Astrocyte of the cerebellum (primary cell): Measurements from ENCODE around the gene ATP2B3.

Experiments used
- DNase-seq: peaks from one replicate; pipeline ENCODE4 v3.0.0-alpha.2; 2011; ENCODE audit warnings: low read depth
- H3K4me3 ChIP-seq: 2 replicates; pipeline ENCODE4 v1.5.1; 2011; ENCODE audit warnings: mild to moderate bottlenecking, low read depth, low read length, moderate library complexity
- in situ Hi-C: cut with HindIII; loops from 2 replicates; pipeline ENCODE4 v1.10.0; 2017; ENCODE audit warnings: low sequenced_read_pairs
- TF ChIP-seq, protein P1 (sequence below): IDR thresholded peaks from 2 replicates; pipeline ENCODE4 v1.5.1; 2012; ENCODE audit warnings: low read length, low read depth, moderate library complexity, mild to moderate bottlenecking; ENCODE audit errors: missing control alignments

ATP2B3 gene

DNA sequence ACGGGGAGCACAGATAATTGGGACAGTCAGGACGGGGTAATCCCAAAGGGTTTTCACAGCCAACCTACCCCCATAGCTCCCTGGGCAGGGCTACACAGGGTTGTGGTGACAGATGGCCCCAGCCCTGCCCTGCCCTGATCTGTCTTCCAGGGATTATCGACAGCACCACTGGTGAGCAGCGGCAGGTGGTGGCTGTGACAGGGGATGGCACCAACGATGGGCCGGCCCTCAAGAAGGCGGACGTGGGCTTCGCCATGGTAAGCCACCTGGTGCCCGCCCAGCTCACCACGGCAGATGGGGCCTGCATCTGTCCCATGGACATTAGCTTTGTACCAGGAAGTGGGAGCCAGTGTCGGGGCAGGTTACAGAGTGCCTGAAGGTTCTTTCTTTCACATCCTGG lies 39.3 kb downstream of the ATP2B3 start:
- no peak for DNase-seq
- in situ Hi-C loops: no loop called here
- TF ChIP-seq, protein P1, sequence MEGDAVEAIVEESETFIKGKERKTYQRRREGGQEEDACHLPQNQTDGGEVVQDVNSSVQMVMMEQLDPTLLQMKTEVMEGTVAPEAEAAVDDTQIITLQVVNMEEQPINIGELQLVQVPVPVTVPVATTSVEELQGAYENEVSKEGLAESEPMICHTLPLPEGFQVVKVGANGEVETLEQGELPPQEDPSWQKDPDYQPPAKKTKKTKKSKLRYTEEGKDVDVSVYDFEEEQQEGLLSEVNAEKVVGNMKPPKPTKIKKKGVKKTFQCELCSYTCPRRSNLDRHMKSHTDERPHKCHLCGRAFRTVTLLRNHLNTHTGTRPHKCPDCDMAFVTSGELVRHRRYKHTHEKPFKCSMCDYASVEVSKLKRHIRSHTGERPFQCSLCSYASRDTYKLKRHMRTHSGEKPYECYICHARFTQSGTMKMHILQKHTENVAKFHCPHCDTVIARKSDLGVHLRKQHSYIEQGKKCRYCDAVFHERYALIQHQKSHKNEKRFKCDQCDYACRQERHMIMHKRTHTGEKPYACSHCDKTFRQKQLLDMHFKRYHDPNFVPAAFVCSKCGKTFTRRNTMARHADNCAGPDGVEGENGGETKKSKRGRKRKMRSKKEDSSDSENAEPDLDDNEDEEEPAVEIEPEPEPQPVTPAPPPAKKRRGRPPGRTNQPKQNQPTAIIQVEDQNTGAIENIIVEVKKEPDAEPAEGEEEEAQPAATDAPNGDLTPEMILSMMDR: no peak
- no peak overlapping the region for H3K4me3 ChIP-seq

DNA sequence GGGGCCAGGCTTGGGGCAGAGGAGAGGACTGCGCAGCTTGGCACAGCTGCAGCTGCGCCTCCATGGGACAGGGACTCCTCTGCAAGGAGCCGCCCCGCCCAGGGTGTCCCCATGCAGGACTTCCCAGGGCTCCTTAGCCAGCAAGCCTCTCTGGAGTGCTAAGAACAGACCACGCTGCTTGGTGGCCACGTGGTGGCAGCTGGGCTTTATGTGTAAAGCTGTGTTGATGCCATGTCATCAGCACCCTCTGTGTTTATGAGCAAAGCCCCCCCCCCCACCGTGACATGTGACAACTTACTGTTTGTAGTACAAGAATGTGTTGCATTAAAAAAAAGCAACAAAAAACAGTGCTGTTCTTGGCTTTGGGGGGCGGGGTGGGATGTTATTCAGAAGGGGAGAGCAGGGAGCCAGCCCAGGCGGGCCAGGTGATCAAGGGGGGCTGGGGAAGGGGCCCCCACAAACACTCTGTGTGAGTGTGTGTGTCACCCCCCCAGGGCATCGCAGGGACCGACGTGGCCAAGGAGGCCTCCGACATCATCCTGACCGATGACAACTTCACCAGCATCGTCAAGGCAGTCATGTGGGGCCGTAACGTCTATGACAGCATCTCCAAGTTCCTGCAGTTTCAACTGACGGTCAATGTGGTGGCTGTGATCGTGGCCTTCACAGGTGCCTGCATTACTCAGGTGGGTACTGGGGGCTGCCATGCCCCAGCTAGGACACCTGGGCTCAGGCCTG lies 40.3 kb downstream of the ATP2B3 start:
- TF ChIP-seq, protein P1: no peak
- DNase-seq: no peak
- in situ Hi-C loops: no loop called here
- H3K4me3 ChIP-seq: no peak overlapping the region

DNA sequence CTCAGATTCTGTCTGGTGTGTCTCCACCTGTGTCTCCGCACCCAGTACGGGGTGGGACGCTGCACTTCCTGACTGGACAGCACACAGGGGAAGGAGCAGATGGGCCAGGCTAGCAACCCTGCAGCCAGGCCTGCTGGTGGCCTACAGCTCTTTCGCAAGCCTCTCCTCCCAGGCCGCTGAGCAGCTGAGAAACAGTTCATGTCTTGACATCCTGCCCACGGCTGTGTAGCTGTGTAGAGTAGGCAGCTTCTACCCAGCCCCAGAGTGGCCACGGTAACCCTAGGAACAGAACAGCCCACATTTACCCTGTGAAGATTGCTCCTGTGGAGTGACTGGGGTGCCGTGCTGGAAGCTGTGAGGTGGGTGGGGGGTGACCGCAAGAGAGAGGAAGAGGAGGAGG lies 42.6 kb downstream of the ATP2B3 start:
- in situ Hi-C loops: no loop called here
- DNase-seq: no peak
- TF ChIP-seq, protein P1: no peak
- H3K4me3 ChIP-seq: no peak overlapping the region

DNA sequence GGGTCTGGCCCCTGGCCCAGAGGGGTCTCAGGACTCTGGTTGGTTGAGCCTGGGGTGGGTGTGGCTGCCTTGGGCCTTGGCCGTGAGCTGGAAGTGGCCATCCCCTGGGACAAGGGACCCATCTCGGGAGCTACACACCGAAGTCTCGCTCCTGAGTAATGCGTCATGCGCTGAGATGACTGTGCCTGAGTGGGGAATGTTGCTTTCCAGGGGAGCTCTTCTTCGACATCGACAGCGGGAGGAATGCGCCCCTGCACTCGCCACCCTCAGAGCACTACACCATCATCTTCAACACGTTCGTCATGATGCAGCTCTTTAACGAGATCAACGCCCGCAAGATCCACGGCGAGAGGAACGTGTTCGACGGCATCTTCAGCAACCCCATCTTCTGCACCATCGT lies 43.0 kb downstream of the ATP2B3 start:
- DNase-seq: no peak
- H3K4me3 ChIP-seq: no peak overlapping the region
- TF ChIP-seq, protein P1: no peak
- in situ Hi-C loops: no loop called here

DNA sequence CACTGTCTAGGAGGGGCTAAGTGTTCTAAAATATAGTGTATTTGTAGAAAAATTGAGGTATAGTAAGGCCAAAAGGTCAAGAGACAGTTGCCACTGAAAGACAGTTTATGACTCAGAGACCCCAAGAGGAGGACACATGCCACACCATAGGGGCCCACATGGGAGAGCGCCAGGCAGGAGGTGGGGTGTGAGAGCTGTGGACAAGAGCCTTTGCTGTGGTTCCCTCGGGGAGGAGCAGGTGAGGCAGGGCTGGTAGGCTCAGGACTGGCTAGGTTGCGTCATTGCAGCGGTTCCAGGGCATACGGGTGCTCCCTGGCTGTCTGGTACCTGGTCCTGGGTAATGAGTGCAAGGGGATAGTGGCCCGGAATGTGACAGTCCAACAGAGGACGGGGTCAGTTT lies 43.9 kb downstream of the ATP2B3 start:
- no peak for DNase-seq
- TF ChIP-seq, protein P1: no peak
- in situ Hi-C loops: no loop called here
- no peak overlapping the region for H3K4me3 ChIP-seq

DNA sequence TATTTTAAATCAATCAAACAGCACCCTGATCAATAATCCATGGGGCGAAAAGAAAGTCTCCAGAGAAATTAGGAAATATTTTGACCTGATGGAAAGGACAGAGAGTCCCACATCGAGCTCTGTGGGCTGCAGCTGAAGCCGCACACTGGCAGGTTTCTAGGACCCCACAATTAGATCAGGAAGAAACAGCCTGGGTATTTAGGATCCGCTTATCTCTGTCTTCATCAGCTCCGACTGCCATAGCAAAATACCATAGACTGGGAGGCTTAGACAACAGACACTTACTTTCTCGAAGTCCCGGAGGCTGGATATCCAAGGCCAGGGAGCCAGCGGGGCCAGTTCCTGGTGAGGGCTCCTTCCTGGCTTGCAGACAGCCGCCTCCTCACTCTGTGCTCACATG lies 45.1 kb downstream of the ATP2B3 start:
- in situ Hi-C loops: no loop called here
- DNase-seq: no peak
- TF ChIP-seq, protein P1: no peak
- no peak overlapping the region for H3K4me3 ChIP-seq
